HuH-7 (cell line): ENCODE measurements around the gene DNMT1.
A peak's percentile ranks its signal among the peaks of the same experiment; 100 is the strongest.

ENCODE experiments used
- DNase-seq: peaks from one replicate; pipeline ENCODE4 v3.0.0; 2011; ENCODE audit warnings: low spot score

Gene DNMT1

DNA sequence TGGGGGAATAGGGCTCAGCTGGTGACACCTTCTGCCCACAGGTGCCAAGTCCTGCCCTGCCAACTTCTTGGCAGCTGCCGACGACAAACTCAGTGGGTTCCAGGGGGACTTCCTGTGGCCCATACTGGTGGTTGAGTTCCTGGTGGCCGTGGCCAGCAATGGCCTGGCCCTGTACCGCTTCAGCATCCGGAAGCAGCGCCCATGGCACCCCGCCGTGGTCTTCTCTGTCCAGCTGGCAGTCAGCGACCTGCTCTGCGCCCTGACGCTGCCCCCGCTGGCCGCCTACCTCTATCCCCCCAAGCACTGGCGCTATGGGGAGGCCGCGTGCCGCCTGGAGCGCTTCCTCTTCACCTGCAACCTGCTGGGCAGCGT, 81.2 kb downstream of the DNMT1 start:
- no peak for DNase-seq

DNA sequence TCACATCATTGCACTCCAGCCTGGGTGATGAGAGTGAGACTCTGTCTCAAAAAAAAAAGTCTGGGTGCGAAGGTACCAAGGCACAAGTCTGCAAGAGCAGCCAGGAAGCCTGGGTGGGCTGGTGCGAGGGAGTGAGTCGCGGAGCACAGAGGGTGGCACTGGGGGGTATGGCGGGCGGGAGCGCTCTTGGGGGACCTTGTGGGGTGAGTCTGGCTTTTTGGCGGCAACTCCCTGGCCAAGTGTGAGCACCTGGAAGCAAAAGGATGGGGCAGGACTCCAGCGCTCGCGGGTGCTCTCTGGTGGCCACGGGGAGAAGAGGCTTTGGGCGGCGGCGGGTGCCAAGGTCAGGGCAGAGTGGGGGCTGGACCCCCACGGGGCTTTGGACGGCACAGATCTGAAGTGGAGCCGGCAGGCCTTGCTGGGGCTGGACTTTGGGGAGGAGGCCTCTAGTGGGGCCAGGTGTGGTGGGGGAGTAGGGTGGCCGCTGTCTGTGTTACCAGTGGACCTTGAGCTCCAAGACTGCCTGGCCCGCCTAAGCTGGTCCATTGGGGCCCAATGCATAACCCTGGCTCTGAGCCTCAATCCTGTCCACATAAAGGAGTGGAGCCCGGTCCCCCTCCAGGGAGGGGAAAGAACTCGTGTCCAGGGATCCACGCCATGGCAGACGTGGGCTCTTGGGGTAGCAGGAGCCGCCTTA, 81.7 kb downstream of the DNMT1 start:
- DNase-seq, result peak; percentile 61

DNA sequence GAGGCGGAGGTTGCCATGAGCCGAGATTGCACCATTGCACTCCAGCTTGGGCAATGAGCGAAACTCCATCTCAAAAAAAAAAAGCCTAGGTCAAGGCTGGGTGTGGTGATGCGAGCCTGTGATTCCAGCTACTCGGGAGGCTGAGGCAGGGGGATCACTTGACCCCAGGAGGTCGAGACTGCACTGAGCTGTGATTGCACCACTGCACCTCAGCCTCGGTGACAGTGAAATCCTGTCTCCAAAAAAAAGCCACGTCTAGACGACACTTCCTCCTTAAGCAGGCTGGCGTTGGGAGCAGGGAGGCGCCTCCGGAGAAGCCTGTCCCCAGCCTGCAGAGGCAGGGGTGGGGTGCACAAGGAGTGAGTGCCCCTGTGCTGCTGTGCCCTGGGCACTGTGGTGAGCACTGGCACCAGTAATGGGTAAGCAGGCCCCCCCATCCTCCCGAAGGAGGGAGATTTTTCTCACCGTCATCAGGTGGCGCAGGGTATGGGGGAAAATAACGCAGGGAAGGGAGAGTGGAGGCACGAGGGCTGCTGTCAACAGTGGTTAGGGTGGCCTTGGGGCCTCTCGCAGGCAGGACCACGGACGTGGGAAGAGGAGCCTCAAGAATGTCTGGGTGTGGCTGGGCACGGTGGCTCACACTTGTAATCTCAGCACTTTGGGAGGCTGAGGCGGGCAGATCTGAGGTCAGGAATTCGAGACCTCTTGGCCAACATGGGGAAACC, 82.6 kb downstream of the DNMT1 start:
- DNase-seq, result no peak

DNA sequence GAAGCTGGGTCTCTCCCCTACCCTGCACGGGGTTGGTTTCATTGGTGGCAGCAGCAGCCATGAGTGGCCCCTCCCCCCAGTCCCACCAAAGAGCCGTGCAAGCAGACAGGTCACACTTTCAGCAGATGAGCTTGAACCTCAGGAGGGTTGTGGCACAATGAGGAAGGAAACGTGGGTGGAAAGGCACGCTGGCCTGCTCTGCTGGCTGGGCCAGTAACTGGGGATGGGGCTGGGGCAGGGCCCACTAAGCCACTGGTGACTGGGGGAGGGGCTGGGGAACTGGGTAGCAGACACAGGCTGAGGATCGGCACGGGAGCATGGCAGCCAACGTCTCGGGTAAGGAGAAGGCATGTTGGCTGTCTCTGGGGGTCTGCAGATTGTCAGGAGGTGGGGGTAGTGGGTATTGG, 83.3 kb downstream of the DNMT1 start, which contains the start of gene P2RY11:
TSS of gene P2RY11 (plus strand) at position 289 of the 407 bp plus-strand sequence. CDS start at position 318, 29 bp downstream.
- no peak for DNase-seq

DNA sequence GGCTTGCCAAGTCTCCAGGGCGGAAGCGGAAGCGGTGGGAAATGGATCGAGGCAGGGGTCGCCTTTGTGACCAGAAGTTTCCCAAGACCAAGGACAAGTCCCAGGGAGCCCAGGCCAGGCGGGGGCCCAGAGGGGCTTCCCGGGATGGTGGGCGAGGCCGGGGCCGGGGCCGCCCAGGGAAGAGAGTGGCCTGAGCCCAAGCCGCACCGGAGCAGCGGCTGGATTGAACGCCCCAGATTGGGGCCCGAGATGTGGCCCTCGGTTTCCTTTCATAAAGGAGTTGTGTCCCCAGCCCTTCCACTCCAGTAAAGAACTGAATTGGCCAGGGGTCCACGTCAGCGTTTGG, 83.8 kb downstream of the DNMT1 start:
- DNase-seq, result no peak

DNA sequence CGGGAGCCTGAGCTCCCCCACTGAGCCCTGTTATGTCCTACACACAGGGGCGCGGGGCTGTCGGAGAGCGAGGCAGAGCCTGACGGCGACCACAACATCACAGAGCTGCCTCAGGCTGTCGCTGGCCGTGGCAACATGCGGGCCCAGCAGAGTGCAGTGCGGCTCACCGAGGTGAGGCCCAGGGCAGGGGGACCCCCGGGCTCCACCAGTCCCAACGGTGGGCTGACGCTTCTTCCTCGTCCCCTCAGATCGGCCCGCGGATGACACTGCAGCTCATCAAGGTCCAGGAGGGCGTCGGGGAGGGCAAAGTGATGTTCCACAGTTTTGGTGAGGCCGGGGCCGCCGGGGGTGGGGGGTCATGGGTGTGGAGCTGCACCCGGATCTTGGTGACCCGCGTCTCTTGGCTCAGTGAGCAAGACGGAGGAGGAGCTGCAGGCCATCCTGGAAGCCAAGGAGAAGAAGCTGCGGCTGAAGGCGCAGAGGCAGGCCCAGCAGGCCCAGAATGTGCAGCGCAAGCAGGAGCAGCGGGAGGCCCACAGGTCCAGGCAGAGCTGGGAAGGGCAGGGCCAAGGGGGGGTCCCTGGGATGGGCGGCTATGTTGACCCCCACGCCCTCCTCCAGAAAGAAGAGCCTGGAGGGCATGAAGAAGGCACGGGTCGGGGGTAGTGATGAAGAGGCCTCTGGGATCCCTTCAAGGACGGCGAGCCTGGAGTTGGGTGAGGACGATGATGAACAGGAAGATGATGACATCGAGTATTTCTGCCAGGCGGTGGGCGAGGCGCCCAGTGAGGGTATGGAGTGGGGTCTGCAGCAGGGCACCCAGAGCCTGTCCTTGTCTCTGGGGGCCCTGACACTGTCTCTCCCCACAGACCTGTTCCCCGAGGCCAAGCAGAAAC, 84.4 kb downstream of the DNMT1 start:
- no peak for DNase-seq

DNA sequence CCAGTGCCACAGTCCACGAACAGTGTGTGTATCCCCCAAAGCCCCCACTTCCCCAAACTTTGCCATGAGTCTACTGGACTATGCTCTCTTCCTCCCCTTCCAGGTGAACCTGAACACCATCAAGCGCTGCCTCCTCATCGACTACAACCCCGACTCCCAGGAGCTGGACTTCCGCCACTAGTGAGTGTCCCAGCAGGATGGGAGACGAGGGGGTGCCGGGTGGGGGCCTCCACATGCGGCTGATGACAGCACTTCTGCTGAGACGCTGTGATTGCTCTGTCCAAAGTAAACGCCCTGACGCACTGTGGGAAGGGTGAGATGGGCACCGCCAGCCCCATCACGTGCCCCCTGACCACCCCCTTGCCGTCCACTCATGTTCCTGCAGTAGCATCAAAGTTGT, 85.2 kb downstream of the DNMT1 start:
- no peak for DNase-seq

DNA sequence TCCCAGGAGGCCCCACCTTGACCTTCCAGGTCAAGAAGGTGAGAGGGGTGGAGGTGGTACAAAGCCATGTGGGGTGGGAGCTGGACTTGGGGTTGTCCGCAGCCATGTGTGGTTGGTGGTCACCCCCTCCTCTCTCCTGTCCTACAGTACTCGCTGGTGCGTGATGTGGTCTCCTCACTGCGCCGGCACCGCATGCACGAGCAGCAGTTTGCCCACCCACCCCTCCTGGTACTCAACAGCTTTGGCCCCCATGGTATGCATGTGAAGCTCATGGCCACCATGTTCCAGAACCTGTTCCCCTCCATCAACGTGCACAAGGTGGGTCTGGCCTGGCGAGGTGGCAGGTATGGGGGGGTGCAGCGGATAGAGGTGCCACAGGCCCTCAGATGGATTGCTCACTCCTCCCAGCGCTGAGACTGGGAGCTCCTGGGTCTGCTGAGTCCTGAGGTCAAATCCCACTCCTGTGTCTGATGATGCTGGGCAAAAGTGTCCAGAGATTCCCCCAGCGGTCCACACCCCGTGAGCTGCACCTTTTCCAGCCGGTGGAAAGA, 86.9 kb downstream of the DNMT1 start:
- no peak for DNase-seq

DNA sequence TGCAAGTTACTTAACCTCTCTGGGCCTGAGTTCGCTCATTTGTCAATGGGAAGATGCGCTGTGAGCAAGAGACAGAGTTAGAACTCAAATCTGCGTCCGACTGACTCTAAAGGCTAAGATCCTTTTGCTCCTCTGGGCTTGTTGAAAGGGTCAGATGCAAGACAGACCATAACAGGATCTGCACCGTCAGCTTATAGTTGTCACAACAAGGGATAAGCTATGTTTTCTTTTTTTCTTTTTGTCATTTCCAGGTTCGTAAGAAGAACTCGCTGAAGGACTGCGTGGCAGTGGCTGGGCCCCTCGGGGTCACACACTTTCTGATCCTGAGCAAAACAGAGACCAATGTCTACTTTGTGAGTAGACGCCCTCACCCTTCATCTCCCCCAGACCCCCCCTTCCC, 87.5 kb downstream of the DNMT1 start:
- no peak for DNase-seq

DNA sequence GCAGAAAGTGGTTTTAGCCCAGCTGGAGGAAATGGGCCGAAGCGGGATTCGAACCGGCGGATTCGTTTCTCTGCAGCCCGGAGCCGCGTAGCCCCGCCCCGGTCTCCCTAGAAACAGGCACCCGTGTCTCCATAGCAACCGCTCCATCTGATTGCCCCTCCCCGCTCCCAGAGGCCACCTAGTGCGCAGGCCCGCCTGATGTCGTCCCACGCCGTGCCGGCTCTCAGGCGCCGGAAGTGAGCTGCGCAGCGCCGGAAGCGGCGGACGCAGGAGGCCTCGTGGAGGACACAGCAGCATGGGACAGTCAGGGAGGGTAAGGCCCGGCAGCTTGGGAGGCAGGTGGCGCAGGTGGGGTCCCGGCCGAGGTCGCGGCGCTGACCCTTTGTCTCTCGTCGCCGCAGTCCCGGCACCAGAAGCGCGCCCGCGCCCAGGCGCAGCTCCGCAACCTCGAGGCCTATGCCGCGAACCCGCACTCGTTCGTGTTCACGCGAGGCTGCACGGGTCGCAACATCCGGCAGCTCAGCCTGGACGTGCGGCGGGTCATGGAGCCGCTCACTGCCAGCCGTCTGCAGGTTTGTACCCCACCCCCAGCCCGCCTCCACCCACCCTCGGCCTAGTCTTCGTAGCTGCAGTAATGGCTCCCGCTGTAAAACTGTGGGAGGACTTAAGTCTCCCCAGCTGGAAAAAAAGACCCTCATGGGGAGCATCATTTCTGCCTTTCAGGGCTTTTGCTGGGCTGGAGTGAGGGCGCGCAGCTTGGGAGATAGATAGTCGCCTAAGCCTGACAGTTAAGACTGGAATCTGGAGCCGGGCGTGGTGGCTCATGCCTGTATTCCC, 88.4 kb downstream of the DNMT1 start, which contains the start of gene PPAN:
TSS of gene PPAN (plus strand) at position 263 of the 837 bp plus-strand sequence. CDS start at position 296, 33 bp downstream.
- peak; percentile 98 for DNase-seq

DNA sequence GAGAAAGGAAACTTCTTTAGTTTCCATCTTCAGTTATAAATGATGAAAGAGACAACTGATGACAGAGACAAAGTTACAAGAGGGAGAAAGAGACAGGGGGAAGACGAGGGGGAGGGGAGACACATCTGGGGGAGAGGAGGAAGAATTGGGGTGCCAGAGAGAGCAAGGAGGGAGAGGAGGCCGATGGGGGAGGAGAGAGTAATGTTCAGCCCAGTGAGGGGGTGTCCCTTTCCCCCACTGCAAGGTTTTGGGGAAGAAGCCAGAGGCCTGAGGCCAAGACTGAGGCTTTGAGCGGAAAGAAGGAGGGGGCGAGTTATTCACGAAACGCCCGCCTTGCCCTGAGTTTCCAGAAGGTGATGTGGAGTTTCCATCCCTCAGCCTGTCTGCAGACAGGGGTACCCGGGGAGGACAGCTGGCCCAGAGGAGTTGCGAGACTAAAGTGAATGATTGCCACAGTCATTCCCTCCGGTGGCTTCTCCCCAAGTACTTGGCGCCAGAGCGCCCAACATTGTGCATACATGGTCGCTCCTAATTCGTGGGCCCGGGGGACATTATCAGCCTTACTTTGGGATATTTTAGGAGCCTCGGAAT, 89.1 kb downstream of the DNMT1 start:
- no peak for DNase-seq

DNA sequence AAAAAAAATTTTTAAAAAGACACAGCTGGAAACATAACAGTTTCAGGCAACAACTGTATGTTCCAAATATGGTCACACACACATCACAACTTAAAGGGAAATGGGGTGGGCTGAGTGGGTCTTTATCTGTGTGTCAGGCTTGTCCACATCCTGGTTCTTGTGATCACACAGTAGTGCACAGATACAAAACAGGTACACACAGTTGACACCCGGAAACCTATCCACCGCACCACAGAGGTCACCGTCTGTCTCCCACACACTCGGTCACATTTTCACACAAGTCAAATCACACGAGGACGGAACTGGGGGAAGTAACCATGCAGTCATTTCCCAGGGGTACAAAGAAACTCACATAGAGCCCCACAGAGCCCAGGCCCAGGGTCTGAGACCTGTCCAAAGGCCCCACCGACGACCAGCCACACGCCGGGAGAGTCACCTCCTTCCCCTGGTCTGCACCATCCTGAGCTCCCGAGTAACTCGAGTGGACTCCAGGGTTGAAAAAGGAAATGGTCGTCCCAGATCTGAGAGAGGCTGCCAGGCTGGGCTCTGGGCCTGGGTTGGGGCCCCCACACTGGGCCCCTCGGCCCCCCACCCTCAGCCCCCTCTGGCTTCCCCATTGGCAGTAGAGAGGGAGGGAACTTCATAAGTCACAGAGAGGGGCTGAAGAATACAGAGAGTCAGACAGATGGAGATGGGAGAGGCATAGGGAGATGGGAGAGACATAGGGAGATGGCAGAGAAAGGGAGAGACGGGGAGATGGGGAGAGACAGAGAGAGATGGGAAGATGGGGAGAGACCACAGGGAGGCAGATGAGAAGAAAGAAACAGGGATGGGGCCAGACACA, 89.9 kb downstream of the DNMT1 start:
- DNase-seq, result no peak

DNA sequence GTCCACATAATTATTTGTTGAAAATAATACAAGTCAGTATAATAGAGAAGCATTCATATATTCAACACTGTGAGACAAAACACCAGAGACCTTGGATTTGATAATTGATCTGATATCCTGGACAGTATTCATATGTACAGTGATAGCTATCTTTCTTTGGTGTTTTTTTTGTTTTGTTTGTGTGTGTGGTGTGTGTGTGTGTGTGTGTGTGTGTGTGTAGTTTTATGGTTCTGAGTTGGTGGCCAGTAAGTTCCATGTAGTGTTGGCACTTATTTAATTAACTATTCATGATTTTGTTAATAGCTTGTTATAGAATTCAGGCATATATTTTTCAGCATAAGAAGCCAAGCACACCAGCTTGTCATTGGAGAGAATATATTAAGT, 90.6 kb downstream of the DNMT1 start:
- no peak for DNase-seq

DNA sequence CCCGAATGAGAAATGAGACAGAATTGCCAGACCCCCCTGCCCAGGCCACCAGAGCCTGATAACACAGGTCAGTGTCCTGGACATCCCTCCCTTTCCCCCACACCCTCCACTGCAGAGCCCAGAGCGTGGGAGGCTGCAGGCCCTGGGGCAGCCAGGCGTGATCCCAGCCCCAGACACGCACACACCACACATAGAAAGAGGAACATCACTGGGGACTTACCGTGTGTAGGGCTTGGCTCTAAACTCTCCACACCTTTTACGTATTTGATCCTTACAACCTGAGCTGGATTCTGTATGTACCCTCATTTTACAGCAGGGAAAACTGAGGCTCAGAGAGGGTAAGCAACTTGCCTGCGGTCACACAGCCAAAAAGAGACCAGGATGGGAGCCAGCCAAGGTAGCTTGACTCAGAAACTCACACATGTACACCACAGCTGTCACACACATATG, 91.9 kb downstream of the DNMT1 start:
- no peak for DNase-seq

DNA sequence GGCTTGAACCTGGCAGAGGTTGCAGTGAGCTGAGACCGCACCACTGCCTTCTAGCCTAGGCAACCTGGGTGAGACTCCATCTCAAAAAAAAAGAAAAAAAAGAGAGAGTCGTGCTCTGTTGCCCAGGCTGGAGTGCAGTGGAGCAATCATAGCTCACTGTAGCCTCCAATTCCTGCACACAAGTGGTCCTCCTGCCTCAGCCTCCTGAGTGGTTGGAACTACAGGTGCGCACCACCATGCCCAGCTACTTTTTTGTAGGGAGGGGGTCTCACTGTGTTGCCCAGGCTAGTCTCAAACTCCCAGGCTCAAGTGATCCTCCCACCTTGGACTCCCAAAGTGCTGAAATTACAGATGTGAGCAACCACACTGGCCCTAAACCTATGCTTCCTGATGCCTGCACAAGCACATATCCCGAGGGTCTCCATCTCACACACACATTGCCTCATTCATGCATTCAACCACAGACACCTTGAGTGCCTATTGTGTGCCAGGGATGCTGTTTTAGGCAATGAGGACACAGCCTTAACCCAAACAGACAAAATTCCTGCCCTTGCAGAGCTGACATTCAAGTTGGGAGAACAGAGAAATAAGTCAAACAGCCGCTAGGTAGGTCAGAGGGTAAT, 94.5 kb downstream of the DNMT1 start:
- DNase-seq, result no peak

DNA sequence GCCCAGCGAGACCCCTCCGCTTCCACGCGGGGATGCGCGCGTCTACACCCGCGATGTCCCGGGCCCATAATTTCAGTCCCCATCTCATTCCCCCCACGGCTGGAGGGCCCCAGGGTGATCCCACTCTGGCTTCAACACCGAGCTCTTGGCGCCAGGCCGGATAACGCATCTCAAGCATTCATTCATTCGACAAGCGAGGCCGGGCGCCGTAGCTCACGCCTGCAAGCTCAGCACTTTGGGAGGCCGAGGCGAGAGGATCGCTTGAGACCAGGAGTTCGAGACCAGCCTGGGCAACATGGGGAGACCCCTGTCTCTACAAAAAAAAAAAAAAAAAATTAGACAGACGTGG, 98.2 kb downstream of the DNMT1 start:
- no peak for DNase-seq

DNA sequence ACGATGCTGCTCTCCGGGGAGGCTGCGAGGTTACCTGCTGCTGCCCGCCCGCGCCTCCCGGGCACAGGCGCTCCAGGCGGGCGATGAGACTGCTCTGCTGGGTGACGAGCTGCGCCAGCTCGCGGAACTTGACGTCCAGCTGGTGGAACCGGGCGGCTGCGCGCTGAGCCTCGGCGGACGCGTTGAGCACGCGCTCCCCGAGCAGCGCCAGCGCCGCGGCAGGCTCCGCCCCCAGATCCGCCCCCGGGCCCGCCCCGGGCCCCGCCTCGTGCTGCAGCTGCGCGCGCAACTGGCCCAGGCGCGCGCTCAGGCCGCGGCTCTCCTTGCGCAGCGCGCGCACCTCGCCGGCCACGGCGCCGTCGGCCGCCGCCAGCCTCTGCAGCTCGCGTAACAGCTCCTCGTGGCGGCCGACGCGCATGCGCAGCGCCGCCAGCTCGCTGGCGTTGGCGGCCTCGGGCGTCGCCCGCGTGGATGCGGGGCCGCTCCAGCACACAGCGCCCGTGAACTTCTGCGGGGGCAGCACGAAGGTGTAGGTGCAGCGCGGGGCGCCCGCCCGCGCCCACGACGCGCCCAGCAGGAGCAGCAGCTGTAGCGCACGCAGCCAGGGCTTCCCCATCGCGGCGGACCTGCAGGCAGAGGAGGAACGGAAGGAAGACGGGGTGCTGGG, 98.7 kb downstream of the DNMT1 start:
- peak; percentile 94 for DNase-seq

DNA sequence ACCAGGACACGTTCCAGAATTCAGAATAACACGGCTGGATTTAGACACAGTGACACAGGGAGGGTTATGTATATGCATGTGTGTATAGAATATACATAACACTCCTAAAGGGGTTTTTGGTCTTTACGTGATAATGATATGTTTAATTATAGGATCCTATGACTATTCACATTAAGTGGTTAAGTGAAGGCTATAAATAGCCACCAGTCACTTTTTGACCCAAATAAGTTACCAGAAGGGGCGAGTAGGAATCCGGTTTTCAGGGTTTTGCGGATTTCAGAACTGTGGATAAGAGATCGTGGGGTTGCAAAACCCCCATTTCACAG, 99.2 kb downstream of the DNMT1 start:
- DNase-seq, result no peak
